Suprapubic skin (tissue), 4 donors: ENCODE data around the gene HEXD. TPM values are rescaled to one million over a fixed set of nuclear protein-coding genes. Genes with fewer than 3 reads are reported as not detected.

ENCODE experiments used
- DNase-seq, 2 donors: peaks; one replicate each; pipeline ENCODE4 v3.0.0-alpha.2; 2019; ENCODE audit warnings: low spot score in 2 of 2
- H3K27ac ChIP-seq: fragments of 200-600 bp; sonication (generic); one replicate; pipeline ENCODE4 v1.5.1; 2019
- H3K27me3 ChIP-seq: fragments of 200-600 bp; sonication (generic); one replicate; pipeline ENCODE4 v1.5.1; 2019
- H3K36me3 ChIP-seq: fragments of 200-600 bp; sonication (generic); one replicate; pipeline ENCODE4 v1.5.1; 2019
- H3K4me1 ChIP-seq: fragments of 200-600 bp; sonication (generic); one replicate; pipeline ENCODE4 v1.5.1; 2019
- H3K4me3 ChIP-seq: fragments of 200-600 bp; sonication (generic); one replicate; pipeline ENCODE4 v1.5.1; 2019; ENCODE audit warnings: mild to moderate bottlenecking
- H3K9me3 ChIP-seq: fragments of 200-600 bp; sonication (generic); one replicate; pipeline ENCODE4 v1.5.1; 2019
- EP300 ChIP-seq: sonication (generic); formaldehyde crosslinking; IDR thresholded peaks from one replicate; pipeline ENCODE4 v1.6.1; 2017; ENCODE audit warnings: antibody characterized with exemption
- POLR2A ChIP-seq, 2 donors: fragments of 450-650 bp; IDR thresholded peaks; one replicate each; pipeline ENCODE4 v1.6.1; 2017; ENCODE audit warnings: antibody characterized with exemption in 2 of 2, mild to moderate bottlenecking in 2 of 2, moderate library complexity in 2 of 2
- POLR2AphosphoS5 ChIP-seq, 3 donors: sonication (generic); formaldehyde crosslinking; IDR thresholded peaks; one replicate each; pipeline ENCODE4 v1.6.1; 2017; ENCODE audit warnings: antibody characterized with exemption in 3 of 3
- WGBS: methylation state at CpG from one replicate; pipeline ENCODE4 v1.1.5; 2018; 5-methylcytosine and 5-hydroxymethylcytosine counted together
- total RNA-seq, 4 donors: library from RNA; depleted of rRNA; stranded (reverse); fragments of >200 nt; gene quantifications; one replicate each; pipeline ENCODE4 v1.1.0, GENCODE V29; 2016
- TF ChIP-seq, protein P1 (sequence below), 2 donors: fragments of 200-600 bp in 1 of 2; fragments of 450-650 bp in 1 of 2; sonication (generic) in 1 of 2; IDR thresholded peaks; one replicate each; pipeline ENCODE4 v1.5.1; 2016 to 2019; ENCODE audit warnings: antibody characterized with exemption in 2 of 2, mild to moderate bottlenecking in 1 of 2, moderate library complexity in 1 of 2

The HEXD gene
- total RNA-seq, 4 donors from 2014 or later, result 28.1 to 84.6 (median 33.4) TPM

GRCh38 chr17:82468692-82469091, 50.5 kb downstream of the HEXD start:
- no peaks in the 10 kb centered on the region for H3K9me3 ChIP-seq
- no peak overlapping the region for H3K4me3 ChIP-seq
- TF ChIP-seq POLR2AphosphoS5 (IDR thresholded peaks at IDR 0.05), result no peak
- TF ChIP-seq, protein P1, sequence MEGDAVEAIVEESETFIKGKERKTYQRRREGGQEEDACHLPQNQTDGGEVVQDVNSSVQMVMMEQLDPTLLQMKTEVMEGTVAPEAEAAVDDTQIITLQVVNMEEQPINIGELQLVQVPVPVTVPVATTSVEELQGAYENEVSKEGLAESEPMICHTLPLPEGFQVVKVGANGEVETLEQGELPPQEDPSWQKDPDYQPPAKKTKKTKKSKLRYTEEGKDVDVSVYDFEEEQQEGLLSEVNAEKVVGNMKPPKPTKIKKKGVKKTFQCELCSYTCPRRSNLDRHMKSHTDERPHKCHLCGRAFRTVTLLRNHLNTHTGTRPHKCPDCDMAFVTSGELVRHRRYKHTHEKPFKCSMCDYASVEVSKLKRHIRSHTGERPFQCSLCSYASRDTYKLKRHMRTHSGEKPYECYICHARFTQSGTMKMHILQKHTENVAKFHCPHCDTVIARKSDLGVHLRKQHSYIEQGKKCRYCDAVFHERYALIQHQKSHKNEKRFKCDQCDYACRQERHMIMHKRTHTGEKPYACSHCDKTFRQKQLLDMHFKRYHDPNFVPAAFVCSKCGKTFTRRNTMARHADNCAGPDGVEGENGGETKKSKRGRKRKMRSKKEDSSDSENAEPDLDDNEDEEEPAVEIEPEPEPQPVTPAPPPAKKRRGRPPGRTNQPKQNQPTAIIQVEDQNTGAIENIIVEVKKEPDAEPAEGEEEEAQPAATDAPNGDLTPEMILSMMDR (IDR thresholded peaks at IDR 0.05), result no peak
- no peak for TF ChIP-seq POLR2A (IDR thresholded peaks at IDR 0.05)
- TF ChIP-seq EP300, result no peak
- H3K27me3 ChIP-seq, result no peaks in the 10 kb centered on the region
- 92% methylated on average over 7 of the region's 7 CpGs for WGBS
- no peak for DNase-seq
- H3K36me3 ChIP-seq, result peaks cover 79% of the 10 kb centered on the region
- no peak overlapping the region for H3K27ac ChIP-seq
- peaks cover 3% of the 10 kb centered on the region for H3K4me1 ChIP-seq

GRCh38 chr17:82470065-82470464, 51.9 kb downstream of the HEXD start:
- H3K36me3 ChIP-seq, result peaks cover 79% of the 10 kb centered on the region
- H3K9me3 ChIP-seq, result no peaks in the 10 kb centered on the region

GRCh38 chr17:82474223-82475010, 56.3 kb downstream of the HEXD start:
- no peaks in the 10 kb centered on the region for H3K9me3 ChIP-seq
- H3K4me3 ChIP-seq, result no peak overlapping the region
- H3K36me3 ChIP-seq, result peaks cover 84% of the 10 kb centered on the region
- WGBS, result 74% methylated on average over 11 of the region's 11 CpGs
- no peaks in the 10 kb centered on the region for H3K27me3 ChIP-seq
- H3K4me1 ChIP-seq, result no peaks in the 10 kb centered on the region
- TF ChIP-seq EP300 (no peak), POLR2AphosphoS5 (IDR thresholded peaks at IDR 0.05) (no peak), POLR2A (IDR thresholded peaks at IDR 0.05) (no peak)
- TF ChIP-seq, protein P1 (IDR thresholded peaks at IDR 0.05), result no peak
- H3K27ac ChIP-seq, result no peak overlapping the region
- no peak for DNase-seq

More at GRCh38 chr17:82470065-82470464, 51.9 kb downstream of the HEXD start:
- no peaks in the 10 kb centered on the region for H3K27me3 ChIP-seq
- no peaks in the 10 kb centered on the region for H3K4me1 ChIP-seq
- WGBS, result 91% methylated on average over 7 of the region's 7 CpGs
- no peak for DNase-seq
- no peak overlapping the region for H3K27ac ChIP-seq
- TF ChIP-seq EP300, result no peak
- no peak for TF ChIP-seq POLR2AphosphoS5 (IDR thresholded peaks at IDR 0.05)
- no peak for TF ChIP-seq POLR2A (IDR thresholded peaks at IDR 0.05)
- TF ChIP-seq, protein P1 (IDR thresholded peaks at IDR 0.05), result no peak
- H3K4me3 ChIP-seq, result no peak overlapping the region

GRCh38 chr17:82475458-82475857, 57.3 kb downstream of the HEXD start:
- Histone ChIP-seq H3K4me1 (no peaks in the 10 kb centered on the region), H3K4me3 (no peak overlapping the region), H3K27ac (no peak overlapping the region), H3K9me3 (no peaks in the 10 kb centered on the region), H3K27me3 (no peaks in the 10 kb centered on the region), H3K36me3 (peaks cover 84% of the 10 kb centered on the region)
- no peak for DNase-seq
- 88% methylated on average over 8 of the region's 8 CpGs for WGBS
- TF ChIP-seq POLR2A (IDR thresholded peaks at IDR 0.05), result no peak
- TF ChIP-seq POLR2AphosphoS5 (IDR thresholded peaks at IDR 0.05), result no peak
- no peak for TF ChIP-seq EP300
- TF ChIP-seq, protein P1 (IDR thresholded peaks at IDR 0.05), result no peak

GRCh38 chr17:82477934-82478333, 59.8 kb downstream of the HEXD start:
- 85% methylated on average over 8 of the region's 8 CpGs for WGBS
- Histone ChIP-seq H3K27me3 (no peaks in the 10 kb centered on the region), H3K27ac (no peak overlapping the region), H3K9me3 (no peaks in the 10 kb centered on the region), H3K4me1 (no peaks in the 10 kb centered on the region), H3K36me3 (peaks cover 100% of the 10 kb centered on the region), H3K4me3 (no peak overlapping the region)
- no peak for DNase-seq
- TF ChIP-seq POLR2A (IDR thresholded peaks at IDR 0.05) (no peak), EP300 (no peak), POLR2AphosphoS5 (IDR thresholded peaks at IDR 0.05) (no peak)
- TF ChIP-seq, protein P1 (IDR thresholded peaks at IDR 0.05), result no peak
